ENCODE results near the gene KRT9.
A peak's percentile ranks its signal among the peaks of the same experiment; 100 is the strongest.

Gene KRT9

GRCh38 chr17:41581366-41582060 lies 9.7 kb upstream of the KRT9 start:
- no peaks in the 10 kb centered on the region for H3K9me3 ChIP-seq
- peaks cover 8% of the 10 kb centered on the region for H3K4me1 ChIP-seq
- TF ChIP-seq CTCF (IDR thresholded peaks at IDR 0.05; ENCODE audit: low read depth, low read length), result no peak
- no peak overlapping the region for H3K4me3 ChIP-seq (ENCODE audit: low read depth, low read length)
- no peak for DNase-seq
- no peaks in the 10 kb centered on the region for H3K27me3 ChIP-seq
- H3K36me3 ChIP-seq, result no peaks in the 10 kb centered on the region

GRCh38 chr17:41580687-41581365 lies 9.0 kb upstream of the KRT9 start:
- Histone ChIP-seq H3K9me3 (no peaks in the 10 kb centered on the region), H3K36me3 (no peaks in the 10 kb centered on the region), H3K4me3 (ENCODE audit: low read depth, low read length) (no peak overlapping the region), H3K4me1 (peaks cover 8% of the 10 kb centered on the region), H3K27me3 (no peaks in the 10 kb centered on the region)
- no peak for TF ChIP-seq CTCF (IDR thresholded peaks at IDR 0.05; ENCODE audit: low read depth, low read length)
- DNase-seq, result no peak

- TF ChIP-seq CTCF (IDR thresholded peaks at IDR 0.05; ENCODE audit: low read depth, low read length), result no peak
Measured at GRCh38 chr17:41580244-41580575, 8.4 kb upstream of the KRT9 start.

GRCh38 chr17:41579484-41580243 lies 7.8 kb upstream of the KRT9 start:
- DNase-seq, result peak; percentile 88
- TF ChIP-seq CTCF (IDR thresholded peaks at IDR 0.05; ENCODE audit: low read depth, low read length), result peak; percentile 95
- no peaks in the 10 kb centered on the region for H3K9me3 ChIP-seq

More at GRCh38 chr17:41580244-41580575, 8.4 kb upstream of the KRT9 start:
- H3K9me3 ChIP-seq, result no peaks in the 10 kb centered on the region
- H3K4me3 ChIP-seq (ENCODE audit: low read depth, low read length), result no peak overlapping the region
- no peaks in the 10 kb centered on the region for H3K27me3 ChIP-seq
- peaks cover 8% of the 10 kb centered on the region for H3K4me1 ChIP-seq
- DNase-seq, result no peak
- H3K36me3 ChIP-seq, result no peaks in the 10 kb centered on the region

GRCh38 chr17:41578971-41579370 lies 7.1 kb upstream of the KRT9 start:
- no peaks in the 10 kb centered on the region for H3K9me3 ChIP-seq
- H3K4me1 ChIP-seq, result peaks cover 8% of the 10 kb centered on the region
- no peak for DNase-seq
- no peaks in the 10 kb centered on the region for H3K27me3 ChIP-seq
- no peak for TF ChIP-seq CTCF (IDR thresholded peaks at IDR 0.05; ENCODE audit: low read depth, low read length)
- no peak overlapping the region for H3K4me3 ChIP-seq (ENCODE audit: low read depth, low read length)
- H3K36me3 ChIP-seq, result no peaks in the 10 kb centered on the region

More at GRCh38 chr17:41579484-41580243, 7.8 kb upstream of the KRT9 start:
- Histone ChIP-seq H3K36me3 (no peaks in the 10 kb centered on the region), H3K4me1 (peaks cover 8% of the 10 kb centered on the region), H3K27me3 (no peaks in the 10 kb centered on the region), H3K4me3 (ENCODE audit: low read depth, low read length) (peak overlapping the region; percentile 20; the same call in 1 of the 2 replicates)
